PC-9 (cell line): ENCODE measurements around the gene TNXB. TPM values are rescaled to one million over a fixed set of nuclear protein-coding genes. Genes with fewer than 3 reads are reported as not detected.

ENCODE experiments used
- BruUV-seq: library from RNA; stranded (reverse); fragments of 400-500 nt; replicated peaks from 2 replicates; lab custom pipeline; 2021; lab: Mats Ljungman, UMichigan
- CTCF ChIA-PET: fragments of 300-600 bp; sonication (Branson Sonifier 250); formaldehyde crosslinking; loops from one replicate; lab custom pipeline; 2022; ENCODE audit warnings: antibody characterized with exemption; lab: Charles Lee
- POLR2A ChIA-PET: fragments of 300-600 bp; sonication (Branson Sonifier 250); formaldehyde crosslinking; loops from one replicate; lab custom pipeline; 2022; ENCODE audit warnings: antibody characterized with exemption; ENCODE audit not compliant: unreplicated experiment; lab: Charles Lee
- DNase-seq, 2 experiments: peaks; one replicate each; pipeline versions ENCODE4 v3.0.0 to v3.0.0-alpha.2; 2015 to 2022; ENCODE audit warnings: mixed read lengths in 1 of 2
- H2AFZ ChIP-seq: fragments of 200-600 bp; sonication (generic); 2 replicates; pipeline ENCODE4 v1.8.1; 2017; ENCODE audit warnings: antibody characterized with exemption
- H3F3A ChIP-seq: fragments of 200-600 bp; sonication (generic); 2 replicates; pipeline ENCODE4 v1.8.1; 2017; ENCODE audit warnings: antibody characterized with exemption, mild to moderate bottlenecking, low read depth; ENCODE audit not compliant: insufficient read depth
- H3K27ac ChIP-seq: fragments of 200-600 bp; sonication (generic); 2 replicates; pipeline ENCODE4 v1.6.1; 2016; ENCODE audit warnings: mixed run types
- H3K27me3 ChIP-seq: fragments of 200-600 bp; sonication (generic); 2 replicates; pipeline ENCODE4 v1.6.1; 2016; ENCODE audit warnings: low read depth, mixed run types; ENCODE audit not compliant: insufficient read depth
- H3K36me3 ChIP-seq: fragments of 200-600 bp; sonication (generic); 2 replicates; pipeline ENCODE4 v1.6.1; 2016; ENCODE audit warnings: low read depth, mixed run types
- H3K4me1 ChIP-seq: fragments of 200-600 bp; sonication (generic); replicated peaks from 2 replicates; pipeline ENCODE4 v1.6.1; 2016; ENCODE audit warnings: mixed run types; ENCODE audit not compliant: insufficient read depth
- H3K4me2 ChIP-seq: fragments of 200-600 bp; sonication (generic); 2 replicates; pipeline ENCODE4 v1.6.1; 2017; ENCODE audit warnings: mixed run types
- H3K4me3 ChIP-seq: fragments of 200-600 bp; sonication (generic); 2 replicates; pipeline ENCODE4 v1.6.1; 2016; ENCODE audit warnings: mixed run types
- H3K79me2 ChIP-seq: fragments of 200-600 bp; sonication (generic); 2 replicates; pipeline ENCODE4 v1.6.1; 2017; ENCODE audit warnings: low read depth, mixed run types
- H3K9me2 ChIP-seq: fragments of 200-600 bp; sonication (generic); 2 replicates; pipeline ENCODE4 v1.8.1; 2017; ENCODE audit warnings: mild to moderate bottlenecking; ENCODE audit not compliant: insufficient read depth
- H3K9me3 ChIP-seq: fragments of 200-600 bp; sonication (generic); 2 replicates; pipeline ENCODE4 v1.8.1; 2016; ENCODE audit warnings: low read depth; ENCODE audit not compliant: insufficient read depth
- H4K20me1 ChIP-seq: fragments of 200-600 bp; sonication (generic); 2 replicates; pipeline ENCODE4 v1.8.1; 2017; ENCODE audit not compliant: insufficient read depth
- EZH2 ChIP-seq: fragments of 200-600 bp; sonication (generic); IDR thresholded peaks from 2 replicates; pipeline ENCODE4 v1.8.0; 2017; ENCODE audit warnings: antibody characterized with exemption, low read depth
- intact Hi-C: fragments of 100-400 bp; cut with micrococcal nuclease; formaldehyde crosslinking; loops from one replicate; pipeline ENCODE4 v1.10.0; 2022; ENCODE audit not compliant: unreplicated experiment
- total RNA-seq: library from RNA; stranded (reverse); gene quantifications from 2 replicates; pipeline ENCODE4 v1.2.3, GENCODE V29; 2021
- TF ChIP-seq, protein P1 (sequence below): fragments of 200-600 bp; sonication (generic); conservative IDR thresholded peaks from 2 replicates; pipeline ENCODE4 v1.6.1; 2017; ENCODE audit warnings: mixed run types, antibody characterized with exemption, mild to moderate bottlenecking, moderate library complexity

Gene TNXB
- total RNA-seq, 1 experiment from 2014 or later, result 15.1 TPM

DNA sequence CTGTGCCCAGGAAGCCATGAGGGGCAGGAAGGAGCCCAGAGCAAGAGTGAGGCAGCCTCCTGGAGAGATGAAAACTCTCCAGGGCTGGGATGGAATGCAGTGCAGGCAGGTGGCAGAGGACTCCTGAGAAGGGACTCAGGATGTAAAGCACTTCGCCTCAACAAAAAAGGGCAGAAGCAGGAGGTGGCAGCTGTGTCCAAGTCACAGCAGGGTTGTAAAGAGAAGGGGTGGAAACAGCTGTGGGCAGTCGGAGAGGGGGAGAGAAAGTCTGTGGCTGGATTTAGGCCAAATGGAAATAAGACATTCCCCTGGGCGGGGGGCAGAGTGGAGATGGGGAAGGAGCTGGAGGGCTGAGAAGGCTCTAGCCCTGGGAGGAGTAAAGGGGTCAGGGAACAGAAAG is 36.0 kb downstream of the TNXB start:
- H3K36me3 ChIP-seq, result no peaks in the 10 kb centered on the region
- no peak overlapping the region for H2AFZ ChIP-seq
- TF ChIP-seq EZH2, result no peak
- TF ChIP-seq, protein P1, sequence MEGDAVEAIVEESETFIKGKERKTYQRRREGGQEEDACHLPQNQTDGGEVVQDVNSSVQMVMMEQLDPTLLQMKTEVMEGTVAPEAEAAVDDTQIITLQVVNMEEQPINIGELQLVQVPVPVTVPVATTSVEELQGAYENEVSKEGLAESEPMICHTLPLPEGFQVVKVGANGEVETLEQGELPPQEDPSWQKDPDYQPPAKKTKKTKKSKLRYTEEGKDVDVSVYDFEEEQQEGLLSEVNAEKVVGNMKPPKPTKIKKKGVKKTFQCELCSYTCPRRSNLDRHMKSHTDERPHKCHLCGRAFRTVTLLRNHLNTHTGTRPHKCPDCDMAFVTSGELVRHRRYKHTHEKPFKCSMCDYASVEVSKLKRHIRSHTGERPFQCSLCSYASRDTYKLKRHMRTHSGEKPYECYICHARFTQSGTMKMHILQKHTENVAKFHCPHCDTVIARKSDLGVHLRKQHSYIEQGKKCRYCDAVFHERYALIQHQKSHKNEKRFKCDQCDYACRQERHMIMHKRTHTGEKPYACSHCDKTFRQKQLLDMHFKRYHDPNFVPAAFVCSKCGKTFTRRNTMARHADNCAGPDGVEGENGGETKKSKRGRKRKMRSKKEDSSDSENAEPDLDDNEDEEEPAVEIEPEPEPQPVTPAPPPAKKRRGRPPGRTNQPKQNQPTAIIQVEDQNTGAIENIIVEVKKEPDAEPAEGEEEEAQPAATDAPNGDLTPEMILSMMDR, result no peak
- peaks cover 27% of the 10 kb centered on the region for H3F3A ChIP-seq
- H4K20me1 ChIP-seq, result no peaks in the 10 kb centered on the region
- POLR2A ChIA-PET, result no interaction called here
- H3K4me1 ChIP-seq, result peaks cover 25% of the 10 kb centered on the region
- no peaks in the 10 kb centered on the region for H3K9me3 ChIP-seq
- no TSS peak for BruUV-seq
- H3K9me2 ChIP-seq, result no peaks in the 10 kb centered on the region
- no peak overlapping the region for H3K4me2 ChIP-seq
- H3K27ac ChIP-seq, result no peak overlapping the region
- no peaks in the 10 kb centered on the region for H3K79me2 ChIP-seq
- CTCF ChIA-PET, result no interaction called here
- H3K4me3 ChIP-seq, result no peak overlapping the region
- H3K27me3 ChIP-seq, result no peaks in the 10 kb centered on the region
- DNase-seq, result no peak
- intact Hi-C loops, result no loop called here

DNA sequence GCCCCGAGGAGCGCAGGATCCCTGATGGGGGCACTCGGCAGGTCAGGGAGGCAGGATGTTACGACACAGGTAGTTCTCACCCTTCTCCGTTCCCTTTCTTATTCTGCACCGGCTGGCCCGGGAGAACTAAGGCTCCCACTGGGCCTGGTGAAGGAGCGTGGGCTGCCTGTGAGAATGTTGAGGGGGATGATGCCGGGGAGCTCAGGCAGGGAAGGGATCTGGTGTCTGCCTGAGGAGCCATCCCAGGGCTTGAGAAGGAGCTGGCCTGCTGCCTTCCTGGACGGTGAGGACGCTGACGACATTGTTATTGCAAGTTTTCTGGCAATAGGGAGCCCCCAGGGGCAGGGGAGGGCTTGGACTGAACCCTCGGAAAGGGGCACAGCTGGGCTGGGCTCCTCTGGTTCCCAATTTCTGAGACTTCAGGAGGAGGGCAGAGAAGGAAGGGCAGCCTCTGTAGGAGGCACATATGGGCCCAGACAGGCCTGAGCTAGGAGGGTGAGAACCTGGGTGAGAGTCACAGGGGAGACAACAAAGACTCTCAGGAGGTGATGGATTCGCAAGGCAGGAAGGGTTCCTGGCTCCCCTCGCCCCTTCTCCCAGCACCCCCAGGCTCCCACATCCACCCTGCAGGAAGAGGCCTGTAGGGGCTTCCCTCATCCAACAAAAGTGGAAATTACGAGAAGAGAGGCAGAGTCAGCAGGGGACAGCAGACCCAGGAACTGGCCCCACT is 38.2 kb downstream of the TNXB start:
- CTCF ChIA-PET, result no interaction called here
- BruUV-seq, result no TSS peak
- TF ChIP-seq, protein P1, result no peak
- TF ChIP-seq EZH2, result no peak

DNA sequence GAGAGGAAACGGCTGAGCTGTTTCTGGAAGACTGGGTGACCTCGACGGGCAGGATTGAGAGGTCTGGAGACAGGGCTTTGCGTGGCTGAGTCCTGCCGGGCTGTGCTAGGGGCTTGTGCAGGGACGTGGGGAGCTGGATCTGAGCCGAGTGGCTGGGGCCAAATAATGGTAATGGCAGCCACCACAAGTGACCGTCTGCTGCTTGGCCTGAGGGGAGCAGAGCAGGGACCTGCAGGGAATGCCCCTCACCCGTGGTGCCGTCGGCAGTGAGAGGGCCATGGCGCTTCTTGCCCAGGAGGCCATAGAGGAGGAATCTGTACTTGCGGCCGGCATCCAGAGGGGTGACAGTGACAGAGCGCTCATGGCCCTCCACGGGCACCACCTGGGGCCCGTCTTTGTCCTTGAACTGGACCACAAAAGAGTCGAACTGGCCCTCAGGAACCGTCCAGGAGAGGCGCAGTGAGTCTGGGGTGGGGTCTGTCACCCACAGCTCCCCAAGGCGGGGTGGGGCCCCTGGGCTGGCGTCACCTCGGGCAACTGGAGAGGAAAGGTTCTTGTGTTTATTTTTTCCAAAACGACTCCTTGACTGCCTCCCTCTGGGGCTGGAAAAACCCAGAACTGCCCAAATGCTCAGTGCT is 39.1 kb downstream of the TNXB start:
- Histone ChIP-seq H3K27ac (no peak overlapping the region), H3K27me3 (no peaks in the 10 kb centered on the region), H3K9me3 (no peaks in the 10 kb centered on the region), H4K20me1 (no peaks in the 10 kb centered on the region), H3F3A (peaks cover under 1% of the 10 kb centered on the region; the same call in 1 of the 2 replicates), H3K4me1 (no peaks in the 10 kb centered on the region), H3K36me3 (no peaks in the 10 kb centered on the region), H3K4me2 (no peak overlapping the region), H3K79me2 (no peaks in the 10 kb centered on the region), H2AFZ (no peak overlapping the region), H3K9me2 (no peaks in the 10 kb centered on the region), H3K4me3 (no peak overlapping the region)
- TF ChIP-seq, protein P1, result no peak
- TF ChIP-seq EZH2, result no peak
- no peak for DNase-seq
- intact Hi-C loops, result no loop called here
- ChIA-PET POLR2A (no interaction called here), CTCF (no interaction called here)
- BruUV-seq, result no TSS peak

More for the DNA sequence above, 38.2 kb downstream of the TNXB start:
- H4K20me1 ChIP-seq, result no peaks in the 10 kb centered on the region
- no peak for DNase-seq
- intact Hi-C loops, result no loop called here
- no peaks in the 10 kb centered on the region for H3K9me2 ChIP-seq
- H3K27ac ChIP-seq, result no peak overlapping the region
- peaks cover 8% of the 10 kb centered on the region for H3K4me1 ChIP-seq
- POLR2A ChIA-PET, result no interaction called here
- H2AFZ ChIP-seq, result no peak overlapping the region
- H3K9me3 ChIP-seq, result no peaks in the 10 kb centered on the region
- no peaks in the 10 kb centered on the region for H3K36me3 ChIP-seq
- no peaks in the 10 kb centered on the region for H3K27me3 ChIP-seq
- H3K79me2 ChIP-seq, result no peaks in the 10 kb centered on the region
- no peak overlapping the region for H3K4me2 ChIP-seq
- H3F3A ChIP-seq, result peaks cover 10% of the 10 kb centered on the region; the same call in 1 of the 2 replicates
- no peak overlapping the region for H3K4me3 ChIP-seq
